Esophagus muscularis mucosa (tissue), 4 donors: ENCODE measurements around the gene PRKCE. TPM values are rescaled to one million over a fixed set of nuclear protein-coding genes. Genes with fewer than 3 reads are reported as not detected.
A peak's percentile ranks its signal among the peaks of the same experiment; 100 is the strongest.

ENCODE experiments used
- DNase-seq: peaks from one replicate; pipeline ENCODE4 v3.0.0-alpha.2; 2017; ENCODE audit errors: extremely low spot score
- H3K27ac ChIP-seq, 4 donors: fragments of 200-600 bp; sonication (generic); replicated peaks in 1 of 4; 1 replicate in 3 of 4; 2 replicates in 1 of 4; pipeline ENCODE4 v1.5.1; 2016 to 2019; ENCODE audit warnings: mild to moderate bottlenecking in 1 of 4
- H3K27me3 ChIP-seq, 4 donors: fragments of 200-600 bp; sonication (generic); one replicate each; pipeline versions ENCODE4 v1.5.1 to v1.6.0; 2016 to 2019
- H3K36me3 ChIP-seq, 4 donors: fragments of 200-600 bp; sonication (generic); one replicate each; pipeline ENCODE4 v1.5.1; 2016 to 2019
- H3K4me1 ChIP-seq, 4 donors: fragments of 200-600 bp; sonication (generic); one replicate each; pipeline ENCODE4 v1.5.1; 2016 to 2019
- H3K4me3 ChIP-seq, 4 donors: fragments of 200-600 bp; sonication (generic); 1 replicate in 2 of 4; 2 replicates in 2 of 4; pipeline ENCODE4 v1.5.1; 2016 to 2019; ENCODE audit warnings: mild to moderate bottlenecking in 4 of 4, moderate library complexity in 1 of 4
- H3K9me3 ChIP-seq, 4 donors: fragments of 200-600 bp; sonication (generic); 1 replicate in 3 of 4; 2 replicates in 1 of 4; pipeline ENCODE4 v1.5.1; 2016 to 2019
- EP300 ChIP-seq: sonication (generic); formaldehyde crosslinking; IDR thresholded peaks from one replicate; pipeline ENCODE4 v1.6.1; 2017; ENCODE audit warnings: antibody characterized with exemption
- POLR2A ChIP-seq: fragments of 450-650 bp; IDR thresholded peaks from one replicate; pipeline ENCODE4 v1.6.1; 2017; ENCODE audit warnings: antibody characterized with exemption, moderate library complexity, mild to moderate bottlenecking, low read depth
- POLR2AphosphoS5 ChIP-seq, 2 donors: sonication (generic); formaldehyde crosslinking; IDR thresholded peaks; one replicate each; pipeline ENCODE4 v1.6.1; 2017; ENCODE audit warnings: antibody characterized with exemption in 2 of 2
- WGBS: methylation state at CpG from one replicate; pipeline ENCODE4 v1.1.5; 2018; 5-methylcytosine and 5-hydroxymethylcytosine counted together
- intact Hi-C: fragments of 100-400 bp; cut with DNase I; formaldehyde crosslinking; loops from one replicate; pipeline ENCODE4 v1.15.1; 2023
- total RNA-seq, 4 donors: library from RNA; depleted of rRNA; stranded (reverse); fragments of >200 nt; gene quantifications; one replicate each; pipeline versions ENCODE4 v1.1.0 to v1.2.1, GENCODE V29; 2016
- TF ChIP-seq, protein P1 (sequence below), 3 experiments: fragments of 200-600 bp in 2 of 3; fragments of 450-650 bp in 1 of 3; sonication (generic) in 2 of 3; IDR thresholded peaks; one replicate each; pipeline ENCODE4 v1.5.1; 2017 to 2019; ENCODE audit warnings: antibody characterized with exemption in 3 of 3, mild to moderate bottlenecking in 2 of 3, moderate library complexity in 1 of 3

PRKCE gene
- total RNA-seq, 4 donors from 2014 or later: 11.6 to 21.1 (median 13.0) TPM

GRCh38 chr2:45726188-45726587, 74.7 kb downstream of the PRKCE start:
- DNase-seq: no peak
- H3K4me3 ChIP-seq: no peak overlapping the region
- no peaks in the 10 kb centered on the region for H3K9me3 ChIP-seq
- no peaks in the 10 kb centered on the region for H3K36me3 ChIP-seq
- H3K27ac ChIP-seq: no peak overlapping the region
- intact Hi-C loops: no loop called here
- WGBS: 67% methylated on average over 4 of the region's 4 CpGs
- no peaks in the 10 kb centered on the region for H3K27me3 ChIP-seq
- TF ChIP-seq POLR2A (no peak), POLR2AphosphoS5 (IDR thresholded peaks at IDR 0.05) (no peak), EP300 (no peak)
- TF ChIP-seq, protein P1, sequence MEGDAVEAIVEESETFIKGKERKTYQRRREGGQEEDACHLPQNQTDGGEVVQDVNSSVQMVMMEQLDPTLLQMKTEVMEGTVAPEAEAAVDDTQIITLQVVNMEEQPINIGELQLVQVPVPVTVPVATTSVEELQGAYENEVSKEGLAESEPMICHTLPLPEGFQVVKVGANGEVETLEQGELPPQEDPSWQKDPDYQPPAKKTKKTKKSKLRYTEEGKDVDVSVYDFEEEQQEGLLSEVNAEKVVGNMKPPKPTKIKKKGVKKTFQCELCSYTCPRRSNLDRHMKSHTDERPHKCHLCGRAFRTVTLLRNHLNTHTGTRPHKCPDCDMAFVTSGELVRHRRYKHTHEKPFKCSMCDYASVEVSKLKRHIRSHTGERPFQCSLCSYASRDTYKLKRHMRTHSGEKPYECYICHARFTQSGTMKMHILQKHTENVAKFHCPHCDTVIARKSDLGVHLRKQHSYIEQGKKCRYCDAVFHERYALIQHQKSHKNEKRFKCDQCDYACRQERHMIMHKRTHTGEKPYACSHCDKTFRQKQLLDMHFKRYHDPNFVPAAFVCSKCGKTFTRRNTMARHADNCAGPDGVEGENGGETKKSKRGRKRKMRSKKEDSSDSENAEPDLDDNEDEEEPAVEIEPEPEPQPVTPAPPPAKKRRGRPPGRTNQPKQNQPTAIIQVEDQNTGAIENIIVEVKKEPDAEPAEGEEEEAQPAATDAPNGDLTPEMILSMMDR (IDR thresholded peaks at IDR 0.05): no peak
- H3K4me1 ChIP-seq: peaks cover 5 to 31% (median 26%) of the 10 kb centered on the region in 4 donors

DNA sequence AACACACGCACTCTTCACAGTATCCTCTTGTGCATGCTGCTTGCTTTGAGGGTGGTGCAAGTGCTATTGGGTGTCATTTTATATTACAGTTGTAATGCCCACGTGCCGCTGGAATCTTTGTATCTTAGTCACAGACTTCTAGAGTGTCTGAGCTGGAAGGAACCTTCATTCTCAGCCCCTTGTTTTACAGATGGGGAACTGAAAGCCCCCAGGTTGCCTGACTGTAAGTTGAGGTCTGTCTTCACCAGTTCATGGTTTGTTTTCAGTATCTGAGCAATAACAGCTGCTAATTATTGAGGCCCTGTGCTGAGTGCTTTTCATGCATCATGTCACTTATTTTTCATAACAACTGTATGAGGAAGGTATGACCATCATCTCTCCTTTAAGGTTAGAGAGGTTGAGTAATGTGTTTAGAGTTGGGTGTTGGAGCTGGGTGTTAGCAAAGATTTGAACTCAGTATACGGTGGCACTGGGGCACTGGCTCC, 77.0 kb downstream of the PRKCE start:
- no peak for DNase-seq
- no peak overlapping the region for H3K4me3 ChIP-seq
- intact Hi-C loops: no loop called here
- TF ChIP-seq, protein P1 (IDR thresholded peaks at IDR 0.05): no peak
- TF ChIP-seq POLR2A (no peak), POLR2AphosphoS5 (IDR thresholded peaks at IDR 0.05) (no peak), EP300 (no peak)
- peaks cover 5 to 18% (median 14%) of the 10 kb centered on the region in 4 donors for H3K4me1 ChIP-seq
- no peaks in the 10 kb centered on the region for H3K9me3 ChIP-seq
- no peaks in the 10 kb centered on the region for H3K36me3 ChIP-seq
- 80% methylated on average over 4 of the region's 4 CpGs for WGBS
- H3K27ac ChIP-seq: no peak overlapping the region
- no peaks in the 10 kb centered on the region for H3K27me3 ChIP-seq

- Histone ChIP-seq H3K27ac (no peak overlapping the region), H3K27me3 (no peaks in the 10 kb centered on the region), H3K9me3 (no peaks in the 10 kb centered on the region), H3K36me3 (no peaks in the 10 kb centered on the region), H3K4me3 (no peak overlapping the region), H3K4me1 (peaks cover 0 to 4% (median 2%) of the 10 kb centered on the region in 4 donors)
- no peak for TF ChIP-seq POLR2AphosphoS5 (IDR thresholded peaks at IDR 0.05)
- TF ChIP-seq, protein P1 (IDR thresholded peaks at IDR 0.05): peak in 1 of 3 experiments; percentile 16
- 86% methylated on average over 8 of the region's 8 CpGs for WGBS
- no peak for DNase-seq
- intact Hi-C loops: no loop called here
Measured at GRCh38 chr2:45729753-45730512, 78.5 kb downstream of the PRKCE start.

GRCh38 chr2:45731141-45731540, 79.7 kb downstream of the PRKCE start:
- Histone ChIP-seq H3K36me3 (no peaks in the 10 kb centered on the region), H3K4me1 (peaks cover 0 to 6% (median 1%) of the 10 kb centered on the region in 4 donors), H3K27me3 (no peaks in the 10 kb centered on the region), H3K27ac (no peak overlapping the region), H3K4me3 (no peak overlapping the region), H3K9me3 (no peaks in the 10 kb centered on the region)
- TF ChIP-seq POLR2AphosphoS5 (IDR thresholded peaks at IDR 0.05) (no peak), POLR2A (no peak), EP300 (no peak)
- TF ChIP-seq, protein P1 (IDR thresholded peaks at IDR 0.05): no peak
- intact Hi-C loops: no loop called here
- DNase-seq: no peak
